NCI-H1092 treated with DMSO at 0.1 percent for 48 hours (cell line): ENCODE data around the gene TICRR.
A peak's percentile ranks its signal among the peaks of the same experiment; 100 is the strongest.
"Not testable (repeated sequence)": the region's sequence is repeated elsewhere in the genome, so short reads cannot be mapped to it uniquely, and the experiment has no call there.

Source experiments
- DNase-seq: peaks from one replicate; lab custom pipeline; 2025; lab: John Stamatoyannopoulos, UW

Gene TICRR

GRCh38 chr15:89575146-89575655 is at the start of gene TICRR:
Gene TICRR (plus strand): TSS chr15:89575469. CDS start chr15:89575587, 118 bp downstream.
- peak; percentile 98 for DNase-seq

GRCh38 chr15:89526181-89526580 is 49.1 kb upstream of the TICRR start:
- DNase-seq, result no peak

- no peak for DNase-seq
These were observed 48.4 kb upstream of the TICRR start for GRCh38 chr15:89526601-89527441.

- DNase-seq, result no peak
These were observed 46.4 kb upstream of the TICRR start for GRCh38 chr15:89528757-89529352.

GRCh38 chr15:89530976-89531375 is 44.3 kb upstream of the TICRR start:
- DNase-seq, result no peak

GRCh38 chr15:89531796-89532537 is 43.3 kb upstream of the TICRR start:
- DNase-seq, result no peak

GRCh38 chr15:89533861-89534544 is 41.3 kb upstream of the TICRR start:
- no peak for DNase-seq

- no peak for DNase-seq
These were observed 36.2 kb upstream of the TICRR start for GRCh38 chr15:89539027-89539426.

- DNase-seq, result no peak
These were observed 32.9 kb upstream of the TICRR start for GRCh38 chr15:89542369-89542768.

GRCh38 chr15:89543389-89543788 is 31.9 kb upstream of the TICRR start:
- no peak for DNase-seq

GRCh38 chr15:89549138-89549537 is 26.1 kb upstream of the TICRR start:
- not testable (repeated sequence) for DNase-seq

GRCh38 chr15:89550427-89550826 is 24.8 kb upstream of the TICRR start:
- DNase-seq, result no peak

- no peak for DNase-seq
These were observed 23.7 kb upstream of the TICRR start for GRCh38 chr15:89551550-89551949.

- no peak for DNase-seq
These were observed 21.6 kb upstream of the TICRR start for GRCh38 chr15:89553632-89554031.

GRCh38 chr15:89554247-89554646 is 21.0 kb upstream of the TICRR start:
- DNase-seq, result no peak

GRCh38 chr15:89555768-89556167 is 19.5 kb upstream of the TICRR start:
- no peak for DNase-seq

- DNase-seq, result peak; percentile 45
These were observed 18.6 kb upstream of the TICRR start for GRCh38 chr15:89556413-89557262.

- no peak for DNase-seq
These were observed 15.5 kb upstream of the TICRR start for GRCh38 chr15:89559769-89560264.

- DNase-seq, result no peak
These were observed 9.1 kb upstream of the TICRR start for GRCh38 chr15:89566181-89566580.

GRCh38 chr15:89566621-89567294 is 8.5 kb upstream of the TICRR start:
- no peak for DNase-seq
